T-helper 1 cell treated with Interleukin-12 subunit alpha and Interleukin-12 subunit beta and Interleukin-4 antibody, amounts not matched to agents 30 μg/mL and 1 μg/mL, for 36 hours (primary cell): Measurements from ENCODE around the gene BMF.

Experiments
- H3K27ac Mint-ChIP-seq: one replicate; pipeline ENCODE4 v1.8.0; 2021; ENCODE audit warnings: mild to moderate bottlenecking, mixed read lengths
- H3K27me3 Mint-ChIP-seq: one replicate; pipeline ENCODE4 v1.8.0; 2021; ENCODE audit warnings: low read depth, mixed read lengths
- H3K36me3 Mint-ChIP-seq: one replicate; pipeline ENCODE4 v1.8.0; 2021; ENCODE audit warnings: low read depth, mixed read lengths
- H3K4me1 Mint-ChIP-seq: one replicate; pipeline ENCODE4 v1.8.0; 2021; ENCODE audit warnings: low read depth, mixed read lengths
- H3K4me3 Mint-ChIP-seq: one replicate; pipeline ENCODE4 v1.8.0; 2021; ENCODE audit warnings: mild to moderate bottlenecking, moderate library complexity, mixed read lengths
- H3K9me3 Mint-ChIP-seq: one replicate; pipeline ENCODE4 v1.8.0; 2021; ENCODE audit warnings: mixed read lengths

Gene BMF

DNA sequence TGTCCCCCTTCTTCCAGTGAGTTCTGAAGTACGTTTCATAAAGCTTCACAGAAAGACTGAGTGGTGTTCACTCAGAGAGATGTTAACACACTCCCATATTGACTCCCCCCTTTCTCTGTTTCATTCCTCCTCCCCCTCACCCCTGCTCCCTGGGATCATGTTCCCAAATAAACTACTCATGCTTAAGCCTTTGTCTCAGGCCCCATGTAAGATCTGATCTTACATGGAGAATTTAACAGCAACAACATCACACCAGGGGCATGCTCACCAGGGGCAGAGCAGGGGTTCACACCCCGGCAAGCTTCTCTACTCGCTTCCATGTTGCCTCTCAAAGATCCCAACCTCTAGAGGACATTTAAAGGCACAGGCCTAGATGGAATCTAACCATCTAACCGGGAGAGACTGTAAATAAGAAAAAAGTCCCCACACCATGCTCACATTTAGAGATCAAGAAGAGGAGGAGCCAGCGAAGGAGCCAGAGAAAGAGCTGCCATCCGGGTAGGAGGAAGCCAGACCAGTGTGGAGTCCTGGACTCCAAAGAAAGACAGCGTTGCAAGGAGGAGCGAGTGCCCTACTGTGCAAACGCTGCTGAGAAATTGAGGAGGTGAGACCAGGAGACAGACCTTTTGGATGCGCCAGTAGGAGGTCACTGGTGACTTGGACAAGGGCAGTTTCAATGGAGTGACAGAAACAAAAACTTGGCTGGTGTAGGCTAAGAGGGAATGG lies 48.3 kb downstream of the BMF start:
- peaks cover 18% of the 10 kb centered on the region for H3K36me3 Mint-ChIP-seq
- H3K27ac Mint-ChIP-seq, result no peak overlapping the region
- H3K27me3 Mint-ChIP-seq, result no peaks in the 10 kb centered on the region
- H3K9me3 Mint-ChIP-seq, result no peaks in the 10 kb centered on the region
- H3K4me1 Mint-ChIP-seq, result peaks cover 30% of the 10 kb centered on the region
- H3K4me3 Mint-ChIP-seq, result no peak overlapping the region

DNA sequence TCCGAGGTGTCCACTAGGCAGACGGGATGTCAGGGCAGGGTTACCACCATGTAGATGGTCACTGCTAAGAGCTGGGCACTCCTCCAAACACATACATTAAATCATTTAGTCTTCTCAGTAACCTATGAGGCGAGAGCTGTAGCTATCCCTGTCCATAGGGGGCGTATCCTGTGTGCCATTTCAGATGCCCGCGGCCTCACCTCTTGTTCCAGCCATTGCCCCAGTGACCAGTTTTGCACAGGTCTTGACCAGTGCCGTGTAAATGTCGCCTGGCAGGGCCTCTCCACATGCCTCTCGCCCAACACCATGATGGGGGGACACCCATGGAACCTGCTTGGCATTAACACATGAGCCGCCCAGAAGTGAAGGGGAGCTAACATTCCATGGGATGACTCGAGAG lies 48.9 kb downstream of the BMF start:
- H3K4me1 Mint-ChIP-seq, result peaks cover 31% of the 10 kb centered on the region
- no peak overlapping the region for H3K27ac Mint-ChIP-seq
- no peaks in the 10 kb centered on the region for H3K9me3 Mint-ChIP-seq

DNA sequence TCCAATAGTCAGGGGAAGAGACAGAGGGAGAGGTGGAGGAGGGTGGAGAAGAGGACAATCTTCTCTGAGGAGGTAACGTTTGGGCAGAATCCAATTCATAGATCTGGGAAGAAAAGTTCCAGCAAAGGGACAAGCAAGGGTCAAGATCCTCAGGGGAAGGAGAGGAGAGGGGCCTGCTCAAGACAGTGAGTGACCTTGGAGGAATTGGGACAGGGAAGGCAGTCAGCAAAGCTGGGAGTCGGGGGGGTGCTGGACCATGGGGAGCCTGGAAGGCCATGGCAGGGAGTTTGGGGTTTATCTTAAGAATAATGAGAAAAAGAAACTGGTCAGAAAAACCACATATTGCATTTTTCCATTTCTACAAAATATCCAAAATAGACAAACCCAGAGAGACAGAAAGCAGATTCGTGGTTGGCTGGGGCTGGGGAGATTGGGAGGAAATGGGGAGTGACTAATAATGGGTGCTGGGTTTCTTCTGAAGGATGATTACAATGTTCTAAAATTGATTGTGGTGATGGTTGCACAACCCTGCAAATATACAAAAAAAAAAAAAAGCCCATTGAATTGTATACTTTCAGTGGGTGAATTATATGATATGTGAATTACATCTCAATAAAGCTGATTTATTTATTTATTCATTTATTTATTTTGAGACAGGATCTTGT lies 50.1 kb downstream of the BMF start:
- peaks cover 32% of the 10 kb centered on the region for H3K4me1 Mint-ChIP-seq
- peaks cover 2% of the 10 kb centered on the region for H3K27me3 Mint-ChIP-seq
- H3K9me3 Mint-ChIP-seq, result no peaks in the 10 kb centered on the region
- H3K27ac Mint-ChIP-seq, result no peak overlapping the region
- H3K4me3 Mint-ChIP-seq, result peak overlapping the region; percentile 2
- peaks cover 20% of the 10 kb centered on the region for H3K36me3 Mint-ChIP-seq

More for the DNA sequence above, 48.9 kb downstream of the BMF start:
- H3K4me3 Mint-ChIP-seq, result no peak overlapping the region
- H3K27me3 Mint-ChIP-seq, result no peaks in the 10 kb centered on the region
- peaks cover 19% of the 10 kb centered on the region for H3K36me3 Mint-ChIP-seq

DNA sequence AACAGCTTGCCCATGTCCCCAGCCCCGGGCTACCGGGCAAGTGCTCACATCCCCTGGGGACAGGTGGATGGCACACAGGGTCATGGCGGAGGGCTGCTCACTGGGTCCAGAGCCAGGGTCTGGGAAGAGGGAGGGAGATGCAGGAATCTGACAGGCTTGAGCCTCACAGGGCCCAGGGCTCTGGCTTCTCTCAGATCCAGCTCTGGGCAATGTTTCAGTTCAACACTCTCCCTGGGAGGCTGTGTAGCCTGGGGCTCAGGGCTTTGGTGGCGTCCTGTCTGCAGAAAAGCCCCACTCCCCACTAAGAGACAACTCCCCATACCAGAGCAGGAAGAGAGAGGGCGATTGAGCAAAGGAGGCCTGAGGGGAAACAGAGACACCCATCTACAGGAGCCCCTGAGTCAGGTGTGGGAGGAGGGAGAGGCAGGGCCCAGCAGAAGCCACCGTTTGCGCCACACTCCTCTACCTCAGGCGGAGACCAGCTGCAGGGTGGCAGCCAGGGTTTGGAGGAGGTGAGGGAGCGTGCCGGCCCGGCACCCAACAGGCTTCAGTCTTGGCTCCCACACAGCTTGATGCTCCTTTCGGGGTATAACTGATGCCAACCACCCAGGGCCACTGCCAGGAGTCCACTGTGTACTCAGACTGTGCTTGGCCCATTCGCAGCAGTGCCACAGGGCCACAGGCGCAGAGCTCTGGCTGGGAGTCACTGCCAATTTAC lies 52.9 kb downstream of the BMF start:
- peaks cover 4% of the 10 kb centered on the region for H3K27me3 Mint-ChIP-seq
- no peak overlapping the region for H3K4me3 Mint-ChIP-seq
- H3K4me1 Mint-ChIP-seq, result peaks cover 50% of the 10 kb centered on the region
- H3K27ac Mint-ChIP-seq, result no peak overlapping the region
- peaks cover 19% of the 10 kb centered on the region for H3K36me3 Mint-ChIP-seq
- no peaks in the 10 kb centered on the region for H3K9me3 Mint-ChIP-seq

DNA sequence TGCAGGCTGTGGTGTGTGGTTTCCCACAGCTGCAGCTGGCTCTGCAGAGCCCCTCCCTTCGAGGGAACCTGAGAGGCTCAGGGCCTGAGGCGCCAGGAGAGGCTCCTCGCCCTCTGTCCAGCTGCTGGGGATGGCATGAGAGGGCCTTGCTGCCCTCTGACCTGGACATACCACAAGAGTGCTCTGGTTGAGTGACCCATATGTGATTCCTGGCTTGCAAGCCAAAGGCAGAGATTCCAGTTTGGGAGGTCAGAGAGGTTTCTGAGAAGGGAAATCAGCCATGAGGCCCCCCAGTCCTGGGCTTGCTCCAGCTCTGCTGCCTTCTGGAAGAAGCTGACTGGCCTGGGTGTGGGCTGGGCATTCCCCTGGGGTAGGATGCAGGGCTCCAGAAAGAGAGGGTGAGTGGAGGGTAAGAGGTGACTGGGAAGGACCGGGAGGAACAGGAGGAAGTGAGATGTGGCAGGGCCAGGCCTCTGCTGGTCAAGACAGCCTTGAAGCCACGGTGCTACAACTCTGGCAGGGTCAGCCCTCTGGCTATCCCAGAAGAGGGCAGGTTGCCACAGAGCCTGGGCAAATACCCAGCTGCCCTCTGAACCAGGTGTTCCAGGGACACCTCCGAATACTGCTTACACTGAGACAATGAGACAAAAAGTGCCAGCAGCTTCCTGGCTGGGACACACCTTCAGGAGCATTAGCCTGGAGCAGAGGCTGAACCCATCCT lies 53.7 kb downstream of the BMF start:
- peaks cover 19% of the 10 kb centered on the region for H3K36me3 Mint-ChIP-seq
- no peaks in the 10 kb centered on the region for H3K9me3 Mint-ChIP-seq
- peak overlapping the region; percentile 64 for H3K27ac Mint-ChIP-seq
- peak overlapping the region; percentile 56 for H3K4me3 Mint-ChIP-seq
- peaks cover 4% of the 10 kb centered on the region for H3K27me3 Mint-ChIP-seq
- peaks cover 53% of the 10 kb centered on the region for H3K4me1 Mint-ChIP-seq

DNA sequence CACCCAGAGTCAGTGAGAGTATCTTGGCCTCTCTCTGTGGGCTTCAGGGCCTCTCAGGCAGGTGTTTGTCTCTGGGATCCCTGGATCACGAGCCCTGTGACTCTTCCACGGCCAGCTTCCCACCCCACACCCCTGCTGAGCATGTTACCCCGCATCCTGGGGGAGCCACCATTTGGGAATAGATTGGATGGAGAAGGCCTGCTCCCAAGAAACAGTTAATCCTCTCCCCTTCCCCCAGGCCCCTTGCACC lies 54.1 kb downstream of the BMF start:
- Mint-ChIP-seq H3K27me3 (peaks cover 4% of the 10 kb centered on the region), H3K27ac (peak overlapping the region; percentile 64), H3K36me3 (peaks cover 23% of the 10 kb centered on the region), H3K9me3 (no peaks in the 10 kb centered on the region), H3K4me1 (peaks cover 58% of the 10 kb centered on the region), H3K4me3 (peak overlapping the region; percentile 56)

DNA sequence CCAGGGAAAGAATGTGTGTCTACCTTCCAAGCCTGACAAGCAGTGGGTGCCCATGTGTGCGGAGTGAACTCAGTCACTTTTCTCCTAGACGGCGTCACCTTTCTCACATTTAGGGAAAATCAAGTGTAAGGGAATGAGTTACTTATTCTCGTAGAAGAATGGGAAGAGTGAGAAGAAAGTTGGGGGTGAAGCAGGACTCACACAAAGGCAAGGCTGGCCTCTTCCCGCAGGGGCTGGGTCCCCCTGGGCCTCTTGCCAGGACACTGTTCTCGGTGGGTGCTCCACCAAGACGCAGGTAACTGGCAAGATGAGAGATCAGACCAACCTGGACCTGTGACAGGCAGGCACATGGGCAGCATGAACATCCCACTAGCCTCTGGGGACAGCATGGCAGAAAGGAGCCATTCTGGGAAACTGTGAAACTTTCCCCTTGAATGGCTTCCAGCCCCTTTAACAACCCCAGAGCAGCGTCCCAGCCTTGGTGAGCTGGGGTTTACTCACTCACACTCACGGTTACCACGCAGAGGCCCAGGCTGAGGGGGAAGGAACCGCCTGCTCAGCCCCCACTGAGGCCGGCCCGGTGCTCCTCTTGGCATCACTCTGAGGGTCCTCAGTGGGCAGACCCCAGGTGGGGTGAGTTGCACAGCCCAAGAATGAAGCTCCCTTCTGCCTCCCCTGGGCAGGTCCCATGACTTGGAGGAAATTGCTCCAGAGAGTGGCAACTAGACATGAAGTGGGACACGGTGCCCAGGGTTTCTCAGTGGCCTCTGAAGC lies 54.7 kb downstream of the BMF start:
- Mint-ChIP-seq H3K36me3 (peaks cover 28% of the 10 kb centered on the region), H3K4me1 (peaks cover 63% of the 10 kb centered on the region), H3K9me3 (no peaks in the 10 kb centered on the region), H3K27ac (peak overlapping the region; percentile 64), H3K27me3 (peaks cover 4% of the 10 kb centered on the region), H3K4me3 (no peak overlapping the region)

DNA sequence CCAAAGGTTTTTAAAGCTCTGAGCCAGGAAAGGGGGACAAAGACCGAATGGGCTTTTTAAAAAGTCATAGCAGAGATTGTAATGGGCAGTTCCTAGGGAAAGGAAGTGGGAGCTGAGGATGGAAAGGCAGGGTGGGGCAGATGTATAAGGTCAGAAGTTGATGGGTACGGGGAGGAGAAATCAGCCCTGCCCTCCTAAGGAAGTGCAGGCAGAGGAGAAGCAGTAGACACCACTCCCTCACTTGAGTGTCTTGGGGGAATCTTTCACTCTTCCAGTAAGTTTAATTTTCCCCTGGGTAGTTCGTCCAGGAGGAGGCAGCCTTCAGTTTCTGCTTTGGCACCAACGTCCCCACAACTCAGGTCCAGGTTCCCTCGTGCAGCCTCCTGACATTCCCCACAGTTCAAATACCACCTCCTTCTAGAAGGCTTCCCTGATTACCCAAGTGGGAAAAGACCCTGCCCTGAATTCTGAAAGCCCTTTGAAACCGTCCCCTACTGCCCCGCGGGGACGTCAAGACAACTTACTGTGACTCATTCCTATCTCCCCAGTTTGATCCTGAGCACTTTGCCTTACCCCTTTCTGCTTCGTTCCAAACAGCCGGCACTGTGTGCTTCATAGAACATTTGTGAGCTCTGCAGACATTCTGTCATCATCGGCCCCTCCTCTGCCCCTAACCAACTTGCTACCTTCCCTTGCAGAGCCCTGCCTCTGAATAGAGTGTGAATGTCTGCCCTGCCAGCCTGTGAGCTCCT lies 55.4 kb downstream of the BMF start:
- no peaks in the 10 kb centered on the region for H3K9me3 Mint-ChIP-seq
- H3K4me1 Mint-ChIP-seq, result peaks cover 64% of the 10 kb centered on the region
- peak overlapping the region; percentile 11 for H3K4me3 Mint-ChIP-seq
- H3K27me3 Mint-ChIP-seq, result peaks cover 4% of the 10 kb centered on the region
- H3K36me3 Mint-ChIP-seq, result peaks cover 24% of the 10 kb centered on the region
- no peak overlapping the region for H3K27ac Mint-ChIP-seq

DNA sequence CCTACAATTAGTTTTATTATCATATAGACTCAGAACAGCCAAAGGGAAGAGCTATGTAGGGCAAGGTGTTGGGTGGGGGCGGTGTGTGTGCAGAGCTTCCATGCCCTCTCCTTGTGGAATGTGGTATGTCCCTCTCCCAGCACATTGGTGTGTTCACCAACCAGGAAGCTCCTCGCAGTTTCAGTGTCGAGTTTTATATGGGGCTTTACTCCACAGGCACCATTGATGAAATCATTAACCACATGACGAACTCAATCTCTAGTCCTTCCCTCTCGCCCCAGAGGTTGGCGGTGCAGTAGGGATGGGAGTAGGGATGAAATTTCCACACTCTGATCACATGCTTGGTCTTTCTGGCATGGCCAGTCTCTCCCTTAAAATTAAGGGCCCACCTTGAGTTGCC lies 56.1 kb downstream of the BMF start:
- Mint-ChIP-seq H3K4me1 (peaks cover 66% of the 10 kb centered on the region), H3K9me3 (no peaks in the 10 kb centered on the region), H3K36me3 (peaks cover 23% of the 10 kb centered on the region), H3K27ac (no peak overlapping the region), H3K27me3 (peaks cover 4% of the 10 kb centered on the region), H3K4me3 (no peak overlapping the region)

DNA sequence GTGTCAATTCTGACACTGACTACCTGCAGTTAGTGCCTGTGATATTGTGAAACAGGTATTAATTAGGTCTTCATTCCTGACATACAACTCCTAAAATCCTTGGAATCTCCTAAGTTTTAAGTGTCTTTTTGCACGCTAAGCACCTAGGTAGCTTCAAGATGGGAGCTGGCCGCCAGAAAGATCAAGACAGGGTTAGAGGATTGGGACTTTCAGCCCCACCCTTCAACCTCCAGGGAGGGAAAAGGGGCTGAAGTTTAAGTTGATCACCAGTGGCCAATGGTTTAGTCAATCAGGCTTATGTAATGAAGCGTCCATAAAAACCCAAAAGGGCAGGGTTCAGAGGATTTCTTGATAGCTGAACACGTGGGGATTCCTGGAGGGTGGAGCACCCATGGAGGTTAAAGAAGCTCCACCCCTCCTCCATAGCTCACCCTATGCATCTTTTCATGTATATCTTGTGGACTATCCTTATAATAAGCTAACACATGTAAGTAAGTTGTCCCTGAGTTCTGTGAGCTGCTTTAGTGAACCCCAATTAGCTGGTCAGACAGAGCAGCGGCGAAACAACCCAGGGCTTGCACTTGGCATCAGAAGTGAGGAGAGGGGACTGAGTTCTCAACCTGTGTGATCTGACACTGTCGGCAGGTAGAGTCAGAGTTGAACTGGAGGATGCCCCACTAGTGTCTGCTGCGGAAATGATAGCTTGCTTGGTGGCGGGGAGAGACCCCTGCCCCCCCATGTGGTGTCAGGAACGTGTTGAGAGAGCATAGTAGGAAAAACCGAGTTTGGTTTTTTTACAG lies 56.9 kb downstream of the BMF start:
- Mint-ChIP-seq H3K36me3 (peaks cover 23% of the 10 kb centered on the region), H3K27me3 (peaks cover 4% of the 10 kb centered on the region), H3K27ac (no peak overlapping the region), H3K4me3 (no peak overlapping the region), H3K9me3 (no peaks in the 10 kb centered on the region), H3K4me1 (peaks cover 71% of the 10 kb centered on the region)

DNA sequence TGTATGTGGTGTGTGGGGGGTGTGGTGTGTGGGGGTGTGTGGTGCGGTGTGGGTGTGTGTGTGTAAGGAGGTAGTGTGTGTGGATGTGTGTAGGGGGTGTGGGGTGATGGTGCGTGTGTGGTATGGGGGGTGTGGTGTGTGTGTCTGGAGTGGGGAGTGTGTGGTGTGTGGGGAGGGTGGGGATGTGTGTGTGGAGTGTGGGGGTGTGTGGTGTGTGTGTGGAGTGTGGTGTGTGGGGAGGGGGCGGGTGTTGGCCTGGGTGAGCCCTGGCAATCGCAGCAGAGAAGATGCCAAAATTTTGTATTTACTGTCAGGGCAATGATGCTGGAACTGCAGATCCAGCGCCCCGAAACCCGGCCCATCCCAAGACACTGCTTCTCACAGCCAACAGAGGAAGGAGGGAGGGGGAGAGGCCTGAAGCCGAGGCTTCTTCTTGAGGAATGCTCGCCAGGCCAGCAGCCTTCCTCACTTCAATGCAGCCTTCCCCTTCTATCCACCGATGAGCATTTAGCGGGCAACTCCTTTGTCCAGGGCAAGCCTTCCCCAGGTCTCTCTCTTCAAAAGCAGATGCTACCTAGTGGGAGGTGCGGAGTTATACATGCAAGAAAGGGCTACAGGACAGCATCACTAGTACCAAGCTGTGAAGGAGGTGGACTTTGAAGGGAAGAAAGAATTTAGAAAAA lies 57.8 kb downstream of the BMF start:
- peaks cover 4% of the 10 kb centered on the region for H3K27me3 Mint-ChIP-seq
- H3K9me3 Mint-ChIP-seq, result no peaks in the 10 kb centered on the region
- no peak overlapping the region for H3K4me3 Mint-ChIP-seq
- H3K36me3 Mint-ChIP-seq, result peaks cover 24% of the 10 kb centered on the region
- no peak overlapping the region for H3K27ac Mint-ChIP-seq
- peaks cover 75% of the 10 kb centered on the region for H3K4me1 Mint-ChIP-seq

DNA sequence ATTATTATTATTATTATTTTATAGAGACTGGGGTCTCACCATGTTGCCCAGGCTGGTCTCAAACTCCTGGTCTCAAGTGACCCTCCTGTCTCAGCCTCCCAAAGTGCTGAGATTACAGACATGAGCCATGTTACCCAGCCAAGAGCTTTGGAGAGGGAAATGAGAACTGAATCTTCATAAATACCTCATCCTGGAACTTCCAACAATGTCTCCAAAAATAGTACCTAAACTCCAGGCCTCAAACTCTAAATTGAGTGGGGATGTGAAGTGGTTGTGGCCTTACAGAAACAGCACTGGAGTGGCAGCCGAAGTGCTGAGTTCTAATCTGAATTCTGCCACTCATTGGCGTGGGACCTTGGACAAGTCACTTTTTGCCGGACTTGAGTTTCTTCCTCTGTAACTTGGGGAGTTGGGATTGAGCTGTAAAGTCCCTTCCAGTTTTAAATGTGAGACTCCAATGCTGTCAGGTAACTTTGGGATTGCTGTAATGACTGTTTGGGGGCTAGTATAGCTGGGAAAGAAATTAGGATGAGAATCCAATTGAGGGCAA lies 59.7 kb downstream of the BMF start:
- no peak overlapping the region for H3K4me3 Mint-ChIP-seq
- H3K27me3 Mint-ChIP-seq, result peaks cover 4% of the 10 kb centered on the region
- H3K27ac Mint-ChIP-seq, result peak overlapping the region; percentile 43
- peaks cover 20% of the 10 kb centered on the region for H3K36me3 Mint-ChIP-seq
- no peaks in the 10 kb centered on the region for H3K9me3 Mint-ChIP-seq
- H3K4me1 Mint-ChIP-seq, result peaks cover 67% of the 10 kb centered on the region
